ENCODE data around the gene COQ10A.

DNA sequence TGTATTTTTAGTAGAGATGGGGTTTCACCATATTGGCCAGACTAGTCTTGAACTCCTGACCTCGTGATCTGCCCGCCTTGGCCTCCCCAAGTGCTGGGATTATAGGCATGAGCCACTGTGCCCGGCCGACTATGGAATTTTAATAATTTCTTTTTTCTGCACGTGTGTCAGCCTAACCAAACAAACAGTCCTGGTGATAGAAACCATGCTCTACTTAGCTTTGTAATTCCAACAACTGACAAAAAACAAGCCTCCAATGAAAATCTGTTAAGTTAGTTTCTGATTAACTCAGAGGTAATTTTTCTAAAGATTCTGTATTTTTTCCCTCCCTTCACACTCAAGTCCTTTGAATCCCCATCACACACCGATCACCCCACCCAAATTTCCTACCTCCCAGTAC, 15.3 kb downstream of the COQ10A start:
- no peak for TF ChIP-seq CTCF (IDR thresholded peaks at IDR 0.05)
- no peak for TF ChIP-seq POLR2A (IDR thresholded peaks at IDR 0.05)
